ENCODE results near the gene DLD. TPM values are rescaled to one million over a fixed set of nuclear protein-coding genes. Genes with fewer than 3 reads are reported as not detected.
A peak's percentile ranks its signal among the peaks of the same experiment; 100 is the strongest.

DLD gene
- total RNA-seq, 1 experiment from 2014 or later: 72.1 TPM

DNA sequence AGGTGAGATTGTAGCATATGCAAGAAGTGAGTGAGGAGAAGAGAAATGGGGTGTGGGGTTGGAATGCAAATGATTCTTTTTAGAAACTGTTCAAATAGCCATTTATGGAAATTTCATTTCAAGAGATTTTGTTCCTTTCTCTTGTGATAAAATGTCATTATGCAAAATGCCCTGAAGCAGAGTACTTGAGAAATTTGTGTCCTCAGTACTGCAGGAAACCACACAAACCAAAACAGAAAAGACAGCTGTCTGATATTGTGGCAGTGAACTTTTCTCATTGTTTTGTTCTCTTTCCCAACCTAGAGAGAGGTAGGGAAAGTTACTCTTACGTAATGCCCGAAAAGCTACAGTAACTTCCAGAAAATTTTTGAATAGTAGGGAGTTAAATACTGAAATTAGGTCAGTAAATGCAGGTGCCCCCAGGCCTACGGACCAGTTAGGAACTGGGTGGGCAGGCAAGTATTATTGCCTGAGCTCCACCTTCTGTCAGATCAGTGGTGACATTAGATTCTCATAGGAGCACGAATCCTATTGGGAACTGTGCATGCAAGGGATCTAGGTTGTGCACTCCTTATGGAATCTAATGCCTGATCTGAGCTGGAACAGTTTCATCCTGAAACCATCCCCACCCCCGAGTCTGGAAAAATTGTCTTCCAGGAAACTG, 34.0 kb downstream of the DLD start (continued):
- no peak for TF ChIP-seq AR (CRISPR knock-in tag; IDR thresholded peaks at IDR 0.05)
- TF ChIP-seq, protein P1, sequence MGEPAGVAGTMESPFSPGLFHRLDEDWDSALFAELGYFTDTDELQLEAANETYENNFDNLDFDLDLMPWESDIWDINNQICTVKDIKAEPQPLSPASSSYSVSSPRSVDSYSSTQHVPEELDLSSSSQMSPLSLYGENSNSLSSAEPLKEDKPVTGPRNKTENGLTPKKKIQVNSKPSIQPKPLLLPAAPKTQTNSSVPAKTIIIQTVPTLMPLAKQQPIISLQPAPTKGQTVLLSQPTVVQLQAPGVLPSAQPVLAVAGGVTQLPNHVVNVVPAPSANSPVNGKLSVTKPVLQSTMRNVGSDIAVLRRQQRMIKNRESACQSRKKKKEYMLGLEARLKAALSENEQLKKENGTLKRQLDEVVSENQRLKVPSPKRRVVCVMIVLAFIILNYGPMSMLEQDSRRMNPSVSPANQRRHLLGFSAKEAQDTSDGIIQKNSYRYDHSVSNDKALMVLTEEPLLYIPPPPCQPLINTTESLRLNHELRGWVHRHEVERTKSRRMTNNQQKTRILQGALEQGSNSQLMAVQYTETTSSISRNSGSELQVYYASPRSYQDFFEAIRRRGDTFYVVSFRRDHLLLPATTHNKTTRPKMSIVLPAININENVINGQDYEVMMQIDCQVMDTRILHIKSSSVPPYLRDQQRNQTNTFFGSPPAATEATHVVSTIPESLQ (CRISPR knock-in tag; IDR thresholded peaks at IDR 0.05): no peak

DNA sequence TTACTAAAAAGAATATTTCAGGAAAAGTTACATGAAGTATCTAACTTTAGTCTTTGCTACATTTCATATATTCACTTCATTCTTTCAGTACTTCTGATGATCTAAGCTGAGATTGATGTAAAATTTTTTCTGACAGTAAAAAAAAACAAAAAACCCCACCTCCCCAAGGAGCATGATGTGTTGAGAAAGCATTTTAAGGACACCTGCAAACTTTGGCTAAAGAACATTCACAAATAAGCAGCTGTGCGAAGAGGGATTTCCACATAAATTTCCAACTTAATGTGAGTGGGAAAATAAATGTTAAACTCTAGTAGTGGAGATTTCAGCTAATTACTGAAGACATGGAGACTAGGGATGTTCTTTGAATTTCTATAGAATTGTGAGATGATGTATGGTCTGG, 35.5 kb downstream of the DLD start:
- Mint-ChIP-seq H3K4me1 (peaks cover 22% of the 10 kb centered on the region), H3K27ac (no peak overlapping the region), H3K27me3 (ENCODE audit: low read depth) (peaks cover 6% of the 10 kb centered on the region), H3K4me3 (no peak overlapping the region), H3K9me3 (no peaks in the 10 kb centered on the region), H3K36me3 (peaks cover 74% of the 10 kb centered on the region)
- no peak for TF ChIP-seq TEAD4 (CRISPR knock-in tag; IDR thresholded peaks at IDR 0.05)
- TF ChIP-seq, protein P2, sequence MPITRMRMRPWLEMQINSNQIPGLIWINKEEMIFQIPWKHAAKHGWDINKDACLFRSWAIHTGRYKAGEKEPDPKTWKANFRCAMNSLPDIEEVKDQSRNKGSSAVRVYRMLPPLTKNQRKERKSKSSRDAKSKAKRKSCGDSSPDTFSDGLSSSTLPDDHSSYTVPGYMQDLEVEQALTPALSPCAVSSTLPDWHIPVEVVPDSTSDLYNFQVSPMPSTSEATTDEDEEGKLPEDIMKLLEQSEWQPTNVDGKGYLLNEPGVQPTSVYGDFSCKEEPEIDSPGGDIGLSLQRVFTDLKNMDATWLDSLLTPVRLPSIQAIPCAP (CRISPR knock-in tag; IDR thresholded peaks at IDR 0.05): no peak
- TF ChIP-seq MXD4 (CRISPR knock-in tag; IDR thresholded peaks at IDR 0.05; ENCODE audit: borderline replicate concordance): no peak
- POLR2A ChIA-PET: no interaction called here
- no peak for ATAC-seq
- CTCF ChIA-PET: no interaction called here
- DNase-seq (ENCODE audit: low spot score): no peak

- H3K27me3 Mint-ChIP-seq (ENCODE audit: low read depth): peaks cover 15% of the 10 kb centered on the region
- peak overlapping the region; percentile 97 for H3K27ac Mint-ChIP-seq
- ChIA-PET POLR2A (no interaction called here), CTCF (interaction anchor here (1.4 to 1.9 kb wide), 2 partner anchors 52 to 214 kb away, joined by 4 to 5 read pairs; no protein-coding TSS in a partner anchor)
- DNase-seq (ENCODE audit: low spot score) (no peak), ATAC-seq (no peak; the same call in 1 of the 2 replicates)
- H3K4me3 Mint-ChIP-seq: peak overlapping the region; percentile 48
- no peaks in the 10 kb centered on the region for H3K9me3 Mint-ChIP-seq
- peaks cover 46% of the 10 kb centered on the region for H3K36me3 Mint-ChIP-seq
- peaks cover 55% of the 10 kb centered on the region for H3K4me1 Mint-ChIP-seq
- TF ChIP-seq, protein P3, sequence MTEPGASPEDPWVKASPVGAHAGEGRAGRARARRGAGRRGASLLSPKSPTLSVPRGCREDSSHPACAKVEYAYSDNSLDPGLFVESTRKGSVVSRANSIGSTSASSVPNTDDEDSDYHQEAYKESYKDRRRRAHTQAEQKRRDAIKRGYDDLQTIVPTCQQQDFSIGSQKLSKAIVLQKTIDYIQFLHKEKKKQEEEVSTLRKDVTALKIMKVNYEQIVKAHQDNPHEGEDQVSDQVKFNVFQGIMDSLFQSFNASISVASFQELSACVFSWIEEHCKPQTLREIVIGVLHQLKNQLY (CRISPR knock-in tag; IDR thresholded peaks at IDR 0.05): no peak
- TF ChIP-seq, protein P4, sequence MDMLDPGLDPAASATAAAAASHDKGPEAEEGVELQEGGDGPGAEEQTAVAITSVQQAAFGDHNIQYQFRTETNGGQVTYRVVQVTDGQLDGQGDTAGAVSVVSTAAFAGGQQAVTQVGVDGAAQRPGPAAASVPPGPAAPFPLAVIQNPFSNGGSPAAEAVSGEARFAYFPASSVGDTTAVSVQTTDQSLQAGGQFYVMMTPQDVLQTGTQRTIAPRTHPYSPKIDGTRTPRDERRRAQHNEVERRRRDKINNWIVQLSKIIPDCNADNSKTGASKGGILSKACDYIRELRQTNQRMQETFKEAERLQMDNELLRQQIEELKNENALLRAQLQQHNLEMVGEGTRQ (CRISPR knock-in tag; IDR thresholded peaks at IDR 0.05): no peak
- TF ChIP-seq, protein P5, sequence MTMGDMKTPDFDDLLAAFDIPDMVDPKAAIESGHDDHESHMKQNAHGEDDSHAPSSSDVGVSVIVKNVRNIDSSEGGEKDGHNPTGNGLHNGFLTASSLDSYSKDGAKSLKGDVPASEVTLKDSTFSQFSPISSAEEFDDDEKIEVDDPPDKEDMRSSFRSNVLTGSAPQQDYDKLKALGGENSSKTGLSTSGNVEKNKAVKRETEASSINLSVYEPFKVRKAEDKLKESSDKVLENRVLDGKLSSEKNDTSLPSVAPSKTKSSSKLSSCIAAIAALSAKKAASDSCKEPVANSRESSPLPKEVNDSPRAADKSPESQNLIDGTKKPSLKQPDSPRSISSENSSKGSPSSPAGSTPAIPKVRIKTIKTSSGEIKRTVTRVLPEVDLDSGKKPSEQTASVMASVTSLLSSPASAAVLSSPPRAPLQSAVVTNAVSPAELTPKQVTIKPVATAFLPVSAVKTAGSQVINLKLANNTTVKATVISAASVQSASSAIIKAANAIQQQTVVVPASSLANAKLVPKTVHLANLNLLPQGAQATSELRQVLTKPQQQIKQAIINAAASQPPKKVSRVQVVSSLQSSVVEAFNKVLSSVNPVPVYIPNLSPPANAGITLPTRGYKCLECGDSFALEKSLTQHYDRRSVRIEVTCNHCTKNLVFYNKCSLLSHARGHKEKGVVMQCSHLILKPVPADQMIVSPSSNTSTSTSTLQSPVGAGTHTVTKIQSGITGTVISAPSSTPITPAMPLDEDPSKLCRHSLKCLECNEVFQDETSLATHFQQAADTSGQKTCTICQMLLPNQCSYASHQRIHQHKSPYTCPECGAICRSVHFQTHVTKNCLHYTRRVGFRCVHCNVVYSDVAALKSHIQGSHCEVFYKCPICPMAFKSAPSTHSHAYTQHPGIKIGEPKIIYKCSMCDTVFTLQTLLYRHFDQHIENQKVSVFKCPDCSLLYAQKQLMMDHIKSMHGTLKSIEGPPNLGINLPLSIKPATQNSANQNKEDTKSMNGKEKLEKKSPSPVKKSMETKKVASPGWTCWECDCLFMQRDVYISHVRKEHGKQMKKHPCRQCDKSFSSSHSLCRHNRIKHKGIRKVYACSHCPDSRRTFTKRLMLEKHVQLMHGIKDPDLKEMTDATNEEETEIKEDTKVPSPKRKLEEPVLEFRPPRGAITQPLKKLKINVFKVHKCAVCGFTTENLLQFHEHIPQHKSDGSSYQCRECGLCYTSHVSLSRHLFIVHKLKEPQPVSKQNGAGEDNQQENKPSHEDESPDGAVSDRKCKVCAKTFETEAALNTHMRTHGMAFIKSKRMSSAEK (CRISPR knock-in tag; IDR thresholded peaks at IDR 0.05; ENCODE audit: borderline replicate concordance): no peak
- TF ChIP-seq, protein P6, sequence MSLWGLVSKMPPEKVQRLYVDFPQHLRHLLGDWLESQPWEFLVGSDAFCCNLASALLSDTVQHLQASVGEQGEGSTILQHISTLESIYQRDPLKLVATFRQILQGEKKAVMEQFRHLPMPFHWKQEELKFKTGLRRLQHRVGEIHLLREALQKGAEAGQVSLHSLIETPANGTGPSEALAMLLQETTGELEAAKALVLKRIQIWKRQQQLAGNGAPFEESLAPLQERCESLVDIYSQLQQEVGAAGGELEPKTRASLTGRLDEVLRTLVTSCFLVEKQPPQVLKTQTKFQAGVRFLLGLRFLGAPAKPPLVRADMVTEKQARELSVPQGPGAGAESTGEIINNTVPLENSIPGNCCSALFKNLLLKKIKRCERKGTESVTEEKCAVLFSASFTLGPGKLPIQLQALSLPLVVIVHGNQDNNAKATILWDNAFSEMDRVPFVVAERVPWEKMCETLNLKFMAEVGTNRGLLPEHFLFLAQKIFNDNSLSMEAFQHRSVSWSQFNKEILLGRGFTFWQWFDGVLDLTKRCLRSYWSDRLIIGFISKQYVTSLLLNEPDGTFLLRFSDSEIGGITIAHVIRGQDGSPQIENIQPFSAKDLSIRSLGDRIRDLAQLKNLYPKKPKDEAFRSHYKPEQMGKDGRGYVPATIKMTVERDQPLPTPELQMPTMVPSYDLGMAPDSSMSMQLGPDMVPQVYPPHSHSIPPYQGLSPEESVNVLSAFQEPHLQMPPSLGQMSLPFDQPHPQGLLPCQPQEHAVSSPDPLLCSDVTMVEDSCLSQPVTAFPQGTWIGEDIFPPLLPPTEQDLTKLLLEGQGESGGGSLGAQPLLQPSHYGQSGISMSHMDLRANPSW (CRISPR knock-in tag; conservative IDR thresholded peaks at IDR 0.05; ENCODE audit: low read depth): no peak
- TF ChIP-seq GRHL2 (CRISPR knock-in tag; IDR thresholded peaks at IDR 0.05; ENCODE audit: insufficient replicate concordance, severe bottlenecking): no peak
- TF ChIP-seq GTF2I (CRISPR knock-in tag; conservative IDR thresholded peaks at IDR 0.05): no peak
- no peak for TF ChIP-seq NR2C2 (CRISPR knock-in tag; IDR thresholded peaks at IDR 0.05)
- no peak for TF ChIP-seq SP1 (CRISPR knock-in tag; conservative IDR thresholded peaks at IDR 0.05)
- TF ChIP-seq ZNF396 (CRISPR knock-in tag; IDR thresholded peaks at IDR 0.05; ENCODE audit: borderline replicate concordance): no peak
These were observed 40.9 kb downstream of the DLD start for GRCh38 chr7:107931740-107932515.
